K562 (cell line): ENCODE measurements around the gene IGSF8. TPM values are rescaled to one million over a fixed set of nuclear protein-coding genes. Genes with fewer than 3 reads are reported as not detected.

ENCODE experiments used
- ATAC-seq: fragments of 200-7000 bp; cut with Tn5 transposase; 3 replicates; pipeline ENCODE4 v1.9.1; 2020; ENCODE audit warnings: moderate library complexity
- BruUV-seq: library from RNA; stranded (reverse); fragments of 400-500 nt; replicated peaks from 2 replicates; lab custom pipeline; 2021; lab: Mats Ljungman, UMichigan
- CTCF ChIA-PET: fragments of 300-600 bp; formaldehyde crosslinking; extraction: SDS; loops from one replicate; lab custom pipeline; 2021; ENCODE audit warnings: low intra/inter-chr PET ratio; lab: Yijun Ruan, JAX
- POLR2A ChIA-PET: fragments of 300-600, 350-650 bp; sonication (Branson Sonifier 250); formaldehyde crosslinking; extraction: SDS; loops from one replicate; lab custom pipeline; 2021; ENCODE audit warnings: antibody characterized with exemption, inconsistent platforms; lab: Yijun Ruan, JAX
- DNase-seq, 4 experiments: peaks; one replicate each; pipeline versions ENCODE4 v3.0.0 to v3.0.0-alpha.2; 2011 to 2018; ENCODE audit warnings: low spot score in 3 of 4, mixed read lengths in 3 of 4; ENCODE audit errors: extremely low read depth in 1 of 4
- FAIRE-seq: peaks from 2 replicates; lab custom pipeline; 2011; peaks lifted over from hg19 to GRCh38; lab: Jason Lieb, UNC
- H2AFZ ChIP-seq: 2 replicates; pipeline ENCODE4 v1.6.0; 2011; ENCODE audit warnings: low read depth, low read length, control low read depth, inconsistent platforms
- H3K27ac ChIP-seq: fragments of 200-600 bp; 3 replicates; pipeline ENCODE4 v1.8.0; 2011; ENCODE audit warnings: low read depth, mild to moderate bottlenecking, control low read depth, inconsistent platforms, low read length, moderate library complexity, mixed read lengths; ENCODE audit errors: extremely low read depth
- H3K27me3 ChIP-seq, 2 experiments: fragments of 300-600 bp in 1 of 2; 2 replicates in 1 of 2; 3 replicates in 1 of 2; pipeline versions ENCODE4 v1.6.0 to v1.8.0; 2011; ENCODE audit warnings: inconsistent platforms in 2 of 2, low read length in 2 of 2, mild to moderate bottlenecking in 1 of 2, mixed read lengths in 1 of 2, moderate library complexity in 1 of 2; ENCODE audit not compliant: control insufficient read depth in 2 of 2, insufficient read depth in 2 of 2
- H3K36me3 ChIP-seq: fragments of 300-600 bp; 3 replicates; pipeline ENCODE4 v1.8.0; 2011; ENCODE audit warnings: mild to moderate bottlenecking, low read length, inconsistent platforms; ENCODE audit not compliant: control insufficient read depth, insufficient read depth
- H3K4me1 ChIP-seq, 2 experiments: fragments of 200-600 bp in 1 of 2; replicated peaks in 1 of 2; 2 replicates in 1 of 2; 3 replicates in 1 of 2; pipeline versions ENCODE4 v1.5.1 to v1.8.0; 2011; ENCODE audit warnings: inconsistent platforms in 2 of 2, low read length in 2 of 2, mild to moderate bottlenecking in 1 of 2, mixed read lengths in 1 of 2, moderate library complexity in 1 of 2; ENCODE audit not compliant: control insufficient read depth in 2 of 2, insufficient read depth in 2 of 2
- H3K4me2 ChIP-seq: 2 replicates; pipeline ENCODE4 v1.6.1; 2011; ENCODE audit warnings: low read length, control low read depth, inconsistent platforms, mixed read lengths; ENCODE audit not compliant: insufficient read depth
- H3K4me3 ChIP-seq: fragments of 200-600 bp; sonication (generic), shearing (Covaris generic); 2 replicates; pipeline ENCODE4 v1.5.1; 2016; ENCODE audit warnings: control low read depth, inconsistent platforms
- H3K79me2 ChIP-seq: fragments of 200-600 bp; 3 replicates; pipeline ENCODE4 v1.8.0; 2011; ENCODE audit warnings: low read length, inconsistent platforms; ENCODE audit not compliant: control insufficient read depth, insufficient read depth
- H3K9ac ChIP-seq, 2 experiments: 2 replicates each; pipeline versions ENCODE4 v1.6.0 to v1.6.1; 2011; ENCODE audit warnings: low read depth in 2 of 2, low read length in 2 of 2, control low read depth in 1 of 2, inconsistent platforms in 1 of 2, mild to moderate bottlenecking in 1 of 2, mixed read lengths in 1 of 2; ENCODE audit not compliant: insufficient read depth in 1 of 2
- H3K9me1 ChIP-seq: one replicate; pipeline ENCODE4 v1.6.0; 2011; ENCODE audit warnings: inconsistent platforms, mild to moderate bottlenecking, low read length, moderate library complexity; ENCODE audit not compliant: control insufficient read depth, insufficient read depth
- H3K9me3 ChIP-seq: replicated peaks from 2 replicates; pipeline ENCODE4 v1.5.1; 2011; ENCODE audit warnings: low read depth, low read length, inconsistent platforms; ENCODE audit not compliant: control insufficient read depth, insufficient read depth
- H4K20me1 ChIP-seq: replicated peaks from 2 replicates; pipeline ENCODE4 v1.6.1; 2011; ENCODE audit warnings: low read length, inconsistent platforms, mixed read lengths; ENCODE audit not compliant: control insufficient read depth, insufficient read depth
- SPI1 ChIP-seq: IDR thresholded peaks from 2 replicates; pipeline ENCODE4 v1.6.1; 2011; ENCODE audit warnings: low read depth, low read length, control low read depth, borderline replicate concordance
- ZNF740 ChIP-seq, 3 experiments: fragments of 200-800 bp in 1 of 3; sonication (Bioruptor generic) in 1 of 3; sonication (generic) in 1 of 3; formaldehyde crosslinking in 1 of 3; IDR thresholded peaks; 2 replicates each; pipeline versions ENCODE4 v1.6.1 to v1.8.0; 2016 to 2022; ENCODE audit warnings: mild to moderate bottlenecking in 2 of 3, missing compliant biosample characterization in 2 of 3, missing genetic modification characterization in 2 of 3, missing genetic modification reagents in 1 of 3
- WGBS: fragments of 100-300 bp; shearing (Covaris generic); methylation state at CpG from one replicate; pipeline ENCODE4 v1.1.6; 2016; ENCODE audit warnings: low coverage, mixed read lengths; ENCODE audit not compliant: insufficient coverage; ENCODE audit errors: missing lambda C conversion rate; 5-methylcytosine and 5-hydroxymethylcytosine counted together
- in situ Hi-C: fragments of 300-500 bp; cut with MboI; formaldehyde crosslinking; loops from 4 replicates; pipeline ENCODE4 v1.15.0; 2018; ENCODE audit warnings: inconsistent platforms, mixed read lengths
- intact Hi-C: fragments of 100-400 bp; cut with micrococcal nuclease; formaldehyde crosslinking; loops from 2 replicates; pipeline ENCODE4 v1.14.2; 2022
- polyA plus RNA-seq, 8 experiments: library from polyadenylated mRNA; depleted of rRNA in 4 of 8; stranded (reverse) in 5 of 8; unstranded in 3 of 8; fragments of >200 nt; fragmentation: Nextera tagmentation in 2 of 8; fragmentation: Illumina TruSeq in 1 of 8; extraction: Ambion mirVana in 2 of 8; extraction: Trizol in 1 of 8; gene quantifications; 2 replicates each; pipeline versions ENCODE4 v1.2.1 to v1.2.3, GENCODE V29; 2011 to 2014; ENCODE audit warnings: inconsistent platforms in 1 of 8, missing spikeins in 1 of 8
- total RNA-seq, 7 experiments: library from RNA; depleted of rRNA in 6 of 7; stranded (reverse); fragments of >200 nt in 6 of 7; fragmentation: Illumina TruSeq in 2 of 7; extraction: Trizol in 2 of 7; gene quantifications; 2 replicates each; pipeline versions ENCODE4 v1.2.1 to v1.2.3, GENCODE V29; 2011 to 2021; ENCODE audit warnings: low replicate concordance in 1 of 7

IGSF8 gene
- total and polyA plus RNA-seq, 9 of the 15 experiments (the other 6 are each of a cell fraction or from before 2014, with no cell fraction given), result 0.32 to 11.7 (median 3.2) TPM

DNA sequence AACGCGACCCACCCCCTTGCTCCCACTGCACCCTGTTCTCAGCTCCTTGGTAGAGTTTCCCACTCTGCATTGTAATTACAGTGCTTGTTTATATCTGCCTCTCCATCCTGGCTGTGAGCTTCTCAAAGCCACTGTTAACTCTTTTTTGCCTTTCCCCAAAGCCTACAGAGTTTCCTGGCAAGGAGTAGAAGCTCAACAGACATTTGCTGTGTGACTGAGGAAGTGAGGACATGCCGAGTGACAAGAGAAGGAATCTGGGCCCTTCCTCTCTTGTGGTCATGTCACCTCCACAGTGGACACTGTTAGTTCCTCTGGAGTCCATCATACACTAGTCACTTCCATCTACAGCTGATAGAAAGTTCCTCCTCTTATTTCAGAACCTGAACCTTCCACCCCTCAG is 6.1 kb upstream of the IGSF8 start:
- Histone ChIP-seq H3K27me3 (peaks cover 0 to 4% of the 10 kb centered on the region in 2 experiments; a peak in 1 of 5 replicates), H3K9me1 (no peaks in the 10 kb centered on the region), H2AFZ (no peak overlapping the region), H3K9me3 (no peaks in the 10 kb centered on the region), H3K9ac (no peak overlapping the region), H3K4me3 (no peak overlapping the region), H3K27ac (no peak overlapping the region), H3K4me1 (peaks cover 12% of the 10 kb centered on the region in 2 experiments; a peak in 4 of 5 replicates), H3K79me2 (no peaks in the 10 kb centered on the region), H4K20me1 (no peaks in the 10 kb centered on the region), H3K36me3 (no peaks in the 10 kb centered on the region), H3K4me2 (no peak overlapping the region)
- BruUV-seq, result no TSS peak
- intact Hi-C loops, result no loop called here
- ATAC-seq (no peak), DNase-seq (no peak), FAIRE-seq (no peak)
- CTCF ChIA-PET, result no interaction called here
- TF ChIP-seq ZNF740 (CRISPR knock-in tag; IDR thresholded peaks at IDR 0.05), result no peak
- TF ChIP-seq ZNF740 (tag; IDR thresholded peaks at IDR 0.05), result no peak
- TF ChIP-seq SPI1, result peak; percentile 31; the same call in 1 of the 2 replicates
- 27% methylated on average over 3 of the region's 3 CpGs for WGBS
- in situ Hi-C loops, result loop anchor here (10.0 kb wide), 1 partner anchor 270 kb away; no protein-coding TSS in a partner anchor
- POLR2A ChIA-PET, result interaction anchor here (0.6 to 1.1 kb wide), 2 partner anchors 16 to 105 kb away, joined by 3 read pairs; no protein-coding TSS in a partner anchor
